Neural cell (in vitro differentiated cells): ENCODE measurements around the gene ETV3L. TPM values are rescaled to one million over a fixed set of nuclear protein-coding genes. Genes with fewer than 3 reads are reported as not detected.
"Not testable (repeated sequence)": the region's sequence is repeated elsewhere in the genome, so short reads cannot be mapped to it uniquely, and the experiment has no call there.

Experiments
- H2AFZ ChIP-seq: fragments of 200-600, 300-800 bp; sonication (generic), shearing (Covaris generic); 2 replicates; pipeline ENCODE4 v1.6.0; 2014; ENCODE audit warnings: low read depth, mild to moderate bottlenecking, antibody characterized with exemption, low read length, moderate library complexity
- H3F3A ChIP-seq: fragments of 200-600 bp; shearing (Covaris generic); 2 replicates; pipeline ENCODE4 v1.6.1; 2016; ENCODE audit warnings: mild to moderate bottlenecking, moderate library complexity, mixed read lengths, antibody characterized with exemption, low read length; ENCODE audit not compliant: insufficient read depth, poor library complexity, severe bottlenecking
- H3K27ac ChIP-seq: fragments of 200-600, 300-800 bp; sonication (generic), shearing (Covaris generic); 2 replicates; pipeline ENCODE4 v1.5.1; 2014; ENCODE audit warnings: mild to moderate bottlenecking, low read length, moderate library complexity
- H3K27me3 ChIP-seq: fragments of 300-800, 200-600 bp; sonication (generic), shearing (Covaris generic); 2 replicates; pipeline ENCODE4 v1.6.0; 2014; ENCODE audit warnings: mild to moderate bottlenecking, low read depth, low read length, moderate library complexity; ENCODE audit not compliant: insufficient read depth
- H3K36me3 ChIP-seq: fragments of 300-800, 200-600 bp; sonication (generic), shearing (Covaris generic); 2 replicates; pipeline ENCODE4 v1.5.1; 2014; ENCODE audit warnings: mild to moderate bottlenecking, antibody characterized with exemption, low read length, moderate library complexity; ENCODE audit not compliant: insufficient read depth
- H3K4me2 ChIP-seq: fragments of 300-800, 200-600 bp; sonication (generic), shearing (Covaris generic); 2 replicates; pipeline ENCODE4 v1.6.0; 2014; ENCODE audit warnings: mild to moderate bottlenecking, low read length
- H3K4me3 ChIP-seq: fragments of 300-800, 200-600 bp; sonication (generic), shearing (Covaris generic); 2 replicates; pipeline ENCODE4 v1.5.1; 2014; ENCODE audit warnings: mild to moderate bottlenecking, low read length, moderate library complexity
- H3K79me2 ChIP-seq: fragments of 200-600 bp; shearing (Covaris generic); replicated peaks from 2 replicates; pipeline ENCODE4 v1.6.0; 2014; ENCODE audit warnings: mild to moderate bottlenecking, low read length, moderate library complexity; ENCODE audit not compliant: insufficient read depth
- H3K9ac ChIP-seq: fragments of 300-800, 200-600 bp; sonication (generic), shearing (Covaris generic); 2 replicates; pipeline ENCODE4 v1.6.1; 2016; ENCODE audit warnings: mild to moderate bottlenecking, low read length, mixed read lengths
- H3K9me2 ChIP-seq: fragments of 200-600 bp; shearing (Covaris generic); 2 replicates; pipeline ENCODE4 v1.6.1; 2016; ENCODE audit warnings: mild to moderate bottlenecking, low read length, mixed read lengths; ENCODE audit not compliant: insufficient read depth
- H3K9me3 ChIP-seq: fragments of 200-600, 300-800 bp; sonication (generic), shearing (Covaris generic); 2 replicates; pipeline ENCODE4 v1.6.1; 2016; ENCODE audit warnings: mild to moderate bottlenecking, mixed run types, low read length, moderate library complexity, mixed read lengths
- H4K20me1 ChIP-seq: fragments of 200-600 bp; shearing (Covaris generic); 2 replicates; pipeline ENCODE4 v1.6.1; 2016; ENCODE audit warnings: mild to moderate bottlenecking, mixed run types; ENCODE audit not compliant: insufficient read depth
- EP300 ChIP-seq: fragments of 450-650 bp; conservative IDR thresholded peaks from 2 replicates; pipeline ENCODE4 v1.6.1; 2014; ENCODE audit warnings: antibody characterized with exemption, mild to moderate bottlenecking, moderate library complexity; ENCODE audit not compliant: poor library complexity, severe bottlenecking
- EZH2 ChIP-seq: fragments of 200-600, 300-800 bp; shearing (Covaris generic), sonication (generic); IDR thresholded peaks from 2 replicates; pipeline ENCODE4 v1.6.1; 2014; ENCODE audit warnings: antibody characterized with exemption, low read length, borderline replicate concordance, mild to moderate bottlenecking; ENCODE audit not compliant: insufficient read depth, poor library complexity, severe bottlenecking
- MXI1 ChIP-seq: fragments of 450-650 bp; conservative IDR thresholded peaks from 2 replicates; pipeline ENCODE4 v1.6.1; 2014; ENCODE audit warnings: antibody characterized with exemption, mild to moderate bottlenecking; ENCODE audit not compliant: poor library complexity, severe bottlenecking
- POLR2AphosphoS5 ChIP-seq: IDR thresholded peaks from 2 replicates; pipeline ENCODE4 v1.6.1; 2012
- RAD21 ChIP-seq: fragments of 450-650 bp; conservative IDR thresholded peaks from 2 replicates; pipeline ENCODE4 v1.6.1; 2014; ENCODE audit warnings: antibody characterized with exemption, mild to moderate bottlenecking, moderate library complexity
- REST ChIP-seq: IDR thresholded peaks from 2 replicates; pipeline ENCODE4 v1.6.1; 2012; ENCODE audit warnings: borderline replicate concordance
- SMC3 ChIP-seq: fragments of 450-650 bp; conservative IDR thresholded peaks from 2 replicates; pipeline ENCODE4 v1.6.1; 2014; ENCODE audit warnings: antibody characterized with exemption, mild to moderate bottlenecking, moderate library complexity; ENCODE audit not compliant: poor library complexity
- TAF1 ChIP-seq: IDR thresholded peaks from 2 replicates; pipeline ENCODE4 v1.6.1; 2012; ENCODE audit warnings: low read depth
- polyA plus RNA-seq: library from polyadenylated mRNA; depleted of rRNA; stranded (reverse); fragments of >200 nt; gene quantifications from 2 replicates; pipeline ENCODE4 v1.2.3, GENCODE V29; 2014
- TF ChIP-seq, protein P1 (sequence below): fragments of 450-650 bp; IDR thresholded peaks from 2 replicates; pipeline ENCODE4 v1.5.1; 2014; ENCODE audit warnings: antibody characterized with exemption, mild to moderate bottlenecking, moderate library complexity; ENCODE audit not compliant: poor library complexity, severe bottlenecking

The ETV3L gene
- polyA plus RNA-seq, 1 donor from 2014 or later: not detected

DNA sequence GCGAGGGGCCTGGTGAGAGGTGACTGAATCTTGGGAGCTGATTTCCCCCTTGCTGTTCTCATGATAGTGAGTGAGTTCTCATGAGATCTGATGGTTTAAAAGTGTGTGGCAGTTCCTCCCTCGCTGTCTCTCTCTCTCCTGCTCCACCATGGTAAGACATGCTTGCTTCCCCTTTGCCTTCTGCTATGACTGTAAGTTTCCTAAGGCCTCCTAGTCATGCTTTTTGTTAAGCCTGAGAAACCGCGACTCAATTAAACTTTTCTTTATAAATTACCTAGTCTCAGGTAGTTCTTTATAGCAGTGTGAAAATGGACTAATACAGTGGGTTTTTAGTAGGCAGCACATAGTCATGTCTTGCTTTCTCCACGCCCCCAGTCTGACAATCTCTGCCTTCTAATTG is 43.9 kb downstream of the ETV3L start:
- not testable (repeated sequence) for H3K4me2 ChIP-seq, H3K36me3 ChIP-seq, H4K20me1 ChIP-seq, H3K79me2 ChIP-seq, H3K9me2 ChIP-seq, H3K4me3 ChIP-seq, H3K9me3 ChIP-seq, H3F3A ChIP-seq, H3K27ac ChIP-seq, H3K9ac ChIP-seq, H3K27me3 ChIP-seq, H2AFZ ChIP-seq

DNA sequence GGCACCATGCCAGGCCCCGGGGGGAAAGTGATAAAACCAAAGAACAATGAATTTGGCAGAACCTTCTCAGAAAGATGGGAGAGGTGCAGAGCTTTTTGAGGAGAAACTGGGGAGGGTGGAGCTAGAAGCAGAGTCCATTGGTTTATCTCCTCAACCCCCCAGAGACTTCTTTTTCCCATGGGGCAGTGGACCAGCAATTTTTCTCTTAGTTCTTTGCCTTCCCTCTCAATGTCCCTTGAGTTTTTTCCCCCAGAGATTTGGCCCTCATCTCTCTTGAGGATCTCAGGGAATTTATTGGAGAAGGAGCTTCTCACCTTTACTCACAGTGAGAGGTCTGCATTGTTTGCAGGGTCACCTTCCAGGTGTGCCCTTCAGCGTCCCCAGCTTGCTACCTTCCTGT is 48.8 kb downstream of the ETV3L start:
- TF ChIP-seq POLR2AphosphoS5 (no peak), EZH2 (no peak), MXI1 (no peak), TAF1 (no peak)
- no peaks in the 10 kb centered on the region for H4K20me1 ChIP-seq

DNA sequence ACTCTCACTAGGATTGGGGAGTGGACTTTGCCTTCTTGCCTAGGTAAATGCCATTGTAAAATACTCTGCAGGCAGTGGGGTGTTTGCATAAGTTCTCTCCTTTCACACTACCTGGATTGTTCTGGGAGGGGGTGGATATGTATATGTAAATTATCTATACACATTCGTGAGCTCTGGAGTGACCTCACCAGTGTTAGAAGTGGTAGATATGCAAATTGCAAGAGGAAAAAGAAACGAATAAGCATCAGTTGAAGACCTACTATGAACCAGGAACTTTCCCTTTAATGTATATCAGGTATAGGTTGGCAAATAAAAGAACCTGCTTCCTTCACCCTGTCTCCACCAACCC is 52.6 kb downstream of the ETV3L start:
- Histone ChIP-seq H3K4me2 (no peak overlapping the region), H3K79me2 (peaks cover 31% of the 10 kb centered on the region), H3K27me3 (no peaks in the 10 kb centered on the region), H3F3A (no peaks in the 10 kb centered on the region), H3K4me3 (no peak overlapping the region), H3K9ac (no peak overlapping the region), H3K27ac (no peak overlapping the region), H3K36me3 (no peaks in the 10 kb centered on the region), H3K9me2 (no peaks in the 10 kb centered on the region), H4K20me1 (peaks cover 4% of the 10 kb centered on the region), H2AFZ (no peak overlapping the region), H3K9me3 (peaks cover 2% of the 10 kb centered on the region)
- no peak for TF ChIP-seq SMC3
- TF ChIP-seq, protein P1, sequence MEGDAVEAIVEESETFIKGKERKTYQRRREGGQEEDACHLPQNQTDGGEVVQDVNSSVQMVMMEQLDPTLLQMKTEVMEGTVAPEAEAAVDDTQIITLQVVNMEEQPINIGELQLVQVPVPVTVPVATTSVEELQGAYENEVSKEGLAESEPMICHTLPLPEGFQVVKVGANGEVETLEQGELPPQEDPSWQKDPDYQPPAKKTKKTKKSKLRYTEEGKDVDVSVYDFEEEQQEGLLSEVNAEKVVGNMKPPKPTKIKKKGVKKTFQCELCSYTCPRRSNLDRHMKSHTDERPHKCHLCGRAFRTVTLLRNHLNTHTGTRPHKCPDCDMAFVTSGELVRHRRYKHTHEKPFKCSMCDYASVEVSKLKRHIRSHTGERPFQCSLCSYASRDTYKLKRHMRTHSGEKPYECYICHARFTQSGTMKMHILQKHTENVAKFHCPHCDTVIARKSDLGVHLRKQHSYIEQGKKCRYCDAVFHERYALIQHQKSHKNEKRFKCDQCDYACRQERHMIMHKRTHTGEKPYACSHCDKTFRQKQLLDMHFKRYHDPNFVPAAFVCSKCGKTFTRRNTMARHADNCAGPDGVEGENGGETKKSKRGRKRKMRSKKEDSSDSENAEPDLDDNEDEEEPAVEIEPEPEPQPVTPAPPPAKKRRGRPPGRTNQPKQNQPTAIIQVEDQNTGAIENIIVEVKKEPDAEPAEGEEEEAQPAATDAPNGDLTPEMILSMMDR: no peak
- TF ChIP-seq TAF1: no peak
- TF ChIP-seq RAD21: no peak
- no peak for TF ChIP-seq MXI1
- TF ChIP-seq POLR2AphosphoS5: no peak
- TF ChIP-seq EZH2: no peak
- TF ChIP-seq REST: no peak
- no peak for TF ChIP-seq EP300

More for the DNA sequence above, 48.8 kb downstream of the ETV3L start:
- no peaks in the 10 kb centered on the region for H3K9me2 ChIP-seq
- H3K27ac ChIP-seq: no peak overlapping the region
- no peaks in the 10 kb centered on the region for H3K27me3 ChIP-seq
- no peaks in the 10 kb centered on the region for H3K79me2 ChIP-seq
- H3F3A ChIP-seq: no peaks in the 10 kb centered on the region
- no peaks in the 10 kb centered on the region for H3K36me3 ChIP-seq
- H3K4me2 ChIP-seq: no peak overlapping the region
- peaks cover 2% of the 10 kb centered on the region for H3K9me3 ChIP-seq
- no peak overlapping the region for H3K4me3 ChIP-seq
- no peak overlapping the region for H2AFZ ChIP-seq
- no peak overlapping the region for H3K9ac ChIP-seq
